SK-N-SH (cell line): ENCODE data around the gene BTBD16. TPM values are rescaled to one million over a fixed set of nuclear protein-coding genes. Genes with fewer than 3 reads are reported as not detected.

Source experiments
- CTCF ChIA-PET: fragments of 300-600, 350-600 bp; formaldehyde crosslinking; extraction: SDS; loops from one replicate; lab custom pipeline; 2021; lab: Yijun Ruan, JAX
- POLR2A ChIA-PET: fragments of 350-600 bp; sonication (Branson Sonifier 250); formaldehyde crosslinking; extraction: SDS; loops from one replicate; lab custom pipeline; 2020; ENCODE audit warnings: antibody characterized with exemption, inconsistent platforms; lab: Yijun Ruan, JAX
- DNase-seq: peaks from one replicate; pipeline ENCODE4 v3.0.0; 2012
- H2AFZ ChIP-seq: fragments of 200-600 bp; sonication (generic); 2 replicates; pipeline ENCODE4 v1.8.1; 2016; ENCODE audit warnings: antibody characterized with exemption, mild to moderate bottlenecking, low read depth
- H3F3A ChIP-seq: fragments of 200-600 bp; sonication (generic); replicated peaks from 2 replicates; pipeline ENCODE3; 2016; ENCODE audit warnings: antibody characterized with exemption, mild to moderate bottlenecking; ENCODE audit not compliant: insufficient read depth
- H3K27ac ChIP-seq, 2 experiments: fragments of 200-500 bp in 1 of 2; fragments of 200-600 bp in 1 of 2; sonication (Bioruptor generic) in 1 of 2; sonication (generic), shearing (Covaris generic) in 1 of 2; 2 replicates each; pipeline versions ENCODE4 v1.5.1 to v1.6.1; 2014 to 2016; ENCODE audit warnings: low read depth in 2 of 2, inconsistent platforms in 1 of 2, low read length in 1 of 2, mild to moderate bottlenecking in 1 of 2, mixed read lengths in 1 of 2
- H3K27me3 ChIP-seq: fragments of 200-600 bp; sonication (generic), shearing (Covaris generic); 2 replicates; pipeline ENCODE4 v1.6.1; 2016; ENCODE audit warnings: mixed run types; ENCODE audit not compliant: insufficient read depth
- H3K36me3 ChIP-seq, 2 experiments: fragments of 200-500 bp in 1 of 2; fragments of 200-600 bp in 1 of 2; sonication (Bioruptor generic) in 1 of 2; sonication (generic) in 1 of 2; replicated peaks in 1 of 2; 2 replicates each; pipeline versions ENCODE3 to v1.5.1; 2014 to 2016; ENCODE audit warnings: low read length in 1 of 2, mild to moderate bottlenecking in 1 of 2; ENCODE audit not compliant: insufficient read depth in 2 of 2, control insufficient read depth in 1 of 2
- H3K4me1 ChIP-seq, 2 experiments: fragments of 200-500 bp in 1 of 2; fragments of 200-600 bp in 1 of 2; sonication (Bioruptor generic) in 1 of 2; sonication (generic), shearing (Covaris generic) in 1 of 2; 2 replicates each; pipeline versions ENCODE4 v1.5.1 to v1.6.1; 2014 to 2016; ENCODE audit warnings: low read depth in 1 of 2, low read length in 1 of 2, mixed run types in 1 of 2; ENCODE audit not compliant: insufficient read depth in 2 of 2, control insufficient read depth in 1 of 2
- H3K4me2 ChIP-seq: fragments of 200-600 bp; sonication (generic), shearing (Covaris generic); 2 replicates; pipeline ENCODE4 v1.6.1; 2017; ENCODE audit warnings: mixed run types
- H3K4me3 ChIP-seq, 2 experiments: fragments of 200-500 bp in 1 of 2; fragments of 200-600 bp in 1 of 2; sonication (Bioruptor generic) in 1 of 2; sonication (generic), shearing (Covaris generic) in 1 of 2; 2 replicates each; pipeline versions ENCODE4 v1.5.1 to v1.8.1; 2014 to 2016; ENCODE audit warnings: low read depth in 2 of 2, inconsistent platforms in 1 of 2, low read length in 1 of 2, mild to moderate bottlenecking in 1 of 2, mixed read lengths in 1 of 2, moderate library complexity in 1 of 2
- H3K79me2 ChIP-seq: fragments of 200-600 bp; sonication (generic); 2 replicates; pipeline ENCODE4 v1.8.1; 2017; ENCODE audit warnings: mild to moderate bottlenecking; ENCODE audit not compliant: insufficient read depth
- H3K9ac ChIP-seq: fragments of 200-600 bp; sonication (generic); 2 replicates; pipeline ENCODE4 v1.6.1; 2017; ENCODE audit warnings: mixed run types
- H3K9me2 ChIP-seq: fragments of 200-600 bp; sonication (generic); 2 replicates; pipeline ENCODE4 v1.6.1; 2017; ENCODE audit warnings: mixed run types
- H3K9me3 ChIP-seq: fragments of 200-600 bp; sonication (generic); 2 replicates; pipeline ENCODE4 v1.6.1; 2017; ENCODE audit warnings: mixed run types, mild to moderate bottlenecking, moderate library complexity
- H4K20me1 ChIP-seq: fragments of 200-600 bp; sonication (generic); 2 replicates; pipeline ENCODE4 v1.6.1; 2017; ENCODE audit warnings: mild to moderate bottlenecking, mixed run types; ENCODE audit not compliant: insufficient read depth
- CHD2 ChIP-seq: fragments of 150-350 bp; IDR thresholded peaks from 2 replicates; pipeline ENCODE4 v1.6.1; 2018; ENCODE audit warnings: low read length; ENCODE audit not compliant: partially characterized antibody
- ELF1 ChIP-seq: IDR thresholded peaks from 2 replicates; pipeline ENCODE4 v1.4.0; 2012
- EP300 ChIP-seq, 2 experiments: IDR thresholded peaks; 2 replicates each; pipeline versions ENCODE4 v1.4.0 to v1.6.1; 2012; ENCODE audit warnings: borderline replicate concordance in 1 of 2, low read depth in 1 of 2, low read length in 1 of 2
- EZH2phosphoT487 ChIP-seq: fragments of 200-600 bp; sonication (generic); IDR thresholded peaks from 2 replicates; pipeline ENCODE4 v1.6.1; 2017; ENCODE audit warnings: low read depth, mixed run types, mild to moderate bottlenecking, antibody characterized with exemption, moderate library complexity, borderline replicate concordance
- FOSL2 ChIP-seq: IDR thresholded peaks from 2 replicates; pipeline ENCODE4 v1.4.0; 2012; ENCODE audit warnings: low read depth, mild to moderate bottlenecking, moderate library complexity, borderline replicate concordance
- FOXM1 ChIP-seq: IDR thresholded peaks from 2 replicates; pipeline ENCODE4 v1.4.0; 2012; ENCODE audit warnings: low read depth, mild to moderate bottlenecking
- IRF3 ChIP-seq: fragments of 150-350 bp; IDR thresholded peaks from 2 replicates; pipeline ENCODE4 v1.6.1; 2016; ENCODE audit warnings: mild to moderate bottlenecking, low read depth, low read length
- JUND ChIP-seq: IDR thresholded peaks from 2 replicates; pipeline ENCODE4 v1.4.0; 2012
- MEF2A ChIP-seq: IDR thresholded peaks from 2 replicates; pipeline ENCODE4 v1.4.0; 2012; ENCODE audit warnings: low read depth, borderline replicate concordance
- MXI1 ChIP-seq: IDR thresholded peaks from 2 replicates; pipeline ENCODE4 v1.6.1; 2012; ENCODE audit warnings: mild to moderate bottlenecking, low read depth, low read length, improper control_type of control experiment
- POLR2AphosphoS5 ChIP-seq: IDR thresholded peaks from 2 replicates; pipeline ENCODE4 v1.6.1; 2012; ENCODE audit warnings: low read depth, low read length
- RCOR1 ChIP-seq: fragments of 150-350 bp; IDR thresholded peaks from 2 replicates; pipeline ENCODE4 v1.6.1; 2017; ENCODE audit warnings: antibody characterized with exemption, low read length
- REST ChIP-seq: IDR thresholded peaks from 2 replicates; pipeline ENCODE4 v1.6.1; 2012; ENCODE audit warnings: mild to moderate bottlenecking, low read depth, low read length, moderate library complexity
- RXRA ChIP-seq: IDR thresholded peaks from 2 replicates; pipeline ENCODE4 v1.4.0; 2012; ENCODE audit warnings: low read depth, mild to moderate bottlenecking, borderline replicate concordance
- SIN3A ChIP-seq: IDR thresholded peaks from 2 replicates; pipeline ENCODE4 v1.6.1; 2012; ENCODE audit warnings: low read depth, mild to moderate bottlenecking, low read length, moderate library complexity, borderline replicate concordance
- SMC3 ChIP-seq: IDR thresholded peaks from 2 replicates; pipeline ENCODE4 v1.6.1; 2012; ENCODE audit warnings: low read depth, low read length, improper control_type of control experiment
- YY1 ChIP-seq: IDR thresholded peaks from 2 replicates; pipeline ENCODE4 v1.4.0; 2012; ENCODE audit warnings: low read depth, mild to moderate bottlenecking
- WGBS: methylation state at CpG from one replicate; pipeline ENCODE4 v1.1.6; 2017; ENCODE audit warnings: low lambda C conversion rate; 5-methylcytosine and 5-hydroxymethylcytosine counted together
- polyA plus RNA-seq, 3 experiments: library from polyadenylated mRNA; depleted of rRNA; stranded (reverse); fragments of >200 nt; gene quantifications; 2 replicates each; pipeline ENCODE4 v1.2.3, GENCODE V29; 2012

BTBD16 gene
- polyA plus RNA-seq, 1 of the 3 experiments (the other 2 are of a cell fraction): not detected

GRCh38 chr10:122301055-122301810, 30.1 kb downstream of the BTBD16 start (continued):
- TF ChIP-seq SMC3: no peak
- TF ChIP-seq, all 33 proteins: peak for 0

GRCh38 chr10:122301811-122302115, 30.7 kb downstream of the BTBD16 start:
- no peak overlapping the region for H3K4me2 ChIP-seq
- TF ChIP-seq CHD2 (no peak), EZH2phosphoT487 (no peak), FOSL2 (no peak), MEF2A (no peak), EP300 (IDR thresholded peaks at IDR 0.05; ENCODE audit: borderline replicate concordance in 1 of 2, low read depth in 1 of 2, low read length in 1 of 2) (no peak), SIN3A (no peak), IRF3 (no peak), FOXM1 (no peak), RCOR1 (no peak), MXI1 (no peak), POLR2AphosphoS5 (no peak), SMC3 (no peak), ELF1 (no peak)
- no CpG with 5 or more reads among the region's 7 CpGs for WGBS
- no peaks in the 10 kb centered on the region for H3K9me2 ChIP-seq
- H3K4me1 ChIP-seq: no peaks in the 10 kb centered on the region; a peak in 1 of 4 replicates
- no peak for DNase-seq
- no peaks in the 10 kb centered on the region for H3K79me2 ChIP-seq
- ChIA-PET CTCF (interaction anchor here (0.8 to 3.0 kb wide), 6 partner anchors 16 to 408 kb away, joined by 3 to 22 read pairs (median 4); no protein-coding TSS in a partner anchor), POLR2A (no interaction called here)
- H4K20me1 ChIP-seq: no peaks in the 10 kb centered on the region
- no peaks in the 10 kb centered on the region for H3K9me3 ChIP-seq
- H3F3A ChIP-seq: no peaks in the 10 kb centered on the region
- H2AFZ ChIP-seq: no peak overlapping the region
- no peaks in the 10 kb centered on the region; the same call in 1 of the 2 replicates for H3K27me3 ChIP-seq
- no peak overlapping the region for H3K4me3 ChIP-seq
- no peak overlapping the region for H3K9ac ChIP-seq
- H3K27ac ChIP-seq: no peak overlapping the region
- no peaks in the 10 kb centered on the region for H3K36me3 ChIP-seq

GRCh38 chr10:122302315-122302714, 31.2 kb downstream of the BTBD16 start:
- CTCF ChIA-PET: interaction anchor here (1.0 to 3.0 kb wide), 5 partner anchors 17 to 263 kb away, joined by 3 to 22 read pairs (median 5); no protein-coding TSS in a partner anchor
- POLR2A ChIA-PET: no interaction called here

More at GRCh38 chr10:122302315-122302714, 31.2 kb downstream of the BTBD16 start:
- Histone ChIP-seq H3K4me1 (no peaks in the 10 kb centered on the region; a peak in 1 of 4 replicates), H3K36me3 (no peaks in the 10 kb centered on the region), H3K27me3 (no peaks in the 10 kb centered on the region)
- DNase-seq: no peak
- WGBS: 75% methylated on average over 4 of the region's 4 CpGs
- TF ChIP-seq ELF1: no peak
- no peak for TF ChIP-seq FOSL2
- no peak for TF ChIP-seq RXRA
- TF ChIP-seq JUND: no peak
- no peak for TF ChIP-seq YY1
- TF ChIP-seq RCOR1: no peak
- no peak for TF ChIP-seq REST
- TF ChIP-seq, all 33 proteins: peak for 0
- Histone ChIP-seq H4K20me1 (no peaks in the 10 kb centered on the region), H2AFZ (no peak overlapping the region), H3K9me3 (no peaks in the 10 kb centered on the region), H3K4me2 (no peak overlapping the region), H3F3A (no peaks in the 10 kb centered on the region), H3K79me2 (no peaks in the 10 kb centered on the region), H3K9me2 (no peaks in the 10 kb centered on the region), H3K9ac (no peak overlapping the region), H3K27ac (no peak overlapping the region), H3K4me3 (no peak overlapping the region)
